GM21717 (cell line): ENCODE data around the gene FUCA2.
"Not testable (repeated sequence)": the region's sequence is repeated elsewhere in the genome, so short reads cannot be mapped to it uniquely, and the experiment has no call there.

Experiments
- ATAC-seq: cut with Tn5 transposase; IDR thresholded peaks from one replicate; pipeline ENCODE4 v1.9.1; 2021; ENCODE audit warnings: mild to moderate bottlenecking, moderate library complexity; ENCODE audit not compliant: unreplicated experiment

FUCA2 gene

GRCh38 chr6:143536866-143537691 lies 25.6 kb upstream of the FUCA2 start:
- peak; percentile 69 for ATAC-seq

GRCh38 chr6:143536461-143536865 lies 24.9 kb upstream of the FUCA2 start:
- peak; percentile 74 for ATAC-seq

- no peak for ATAC-seq
Observed at GRCh38 chr6:143535189-143535614, 23.7 kb upstream of the FUCA2 start.

GRCh38 chr6:143531720-143532499 lies 20.4 kb upstream of the FUCA2 start:
- no peak for ATAC-seq

- no peak for ATAC-seq
Observed at GRCh38 chr6:143529095-143529494, 17.6 kb upstream of the FUCA2 start.

- peak; percentile 77 for ATAC-seq
Observed at GRCh38 chr6:143528164-143528811, 16.8 kb upstream of the FUCA2 start.

- ATAC-seq = no peak
Observed at GRCh38 chr6:143527677-143528076, 16.2 kb upstream of the FUCA2 start.

GRCh38 chr6:143525356-143525755 lies 13.8 kb upstream of the FUCA2 start:
- ATAC-seq = no peak

GRCh38 chr6:143522039-143522600 lies 10.6 kb upstream of the FUCA2 start:
- ATAC-seq = no peak

GRCh38 chr6:143517447-143517773 lies 5.9 kb upstream of the FUCA2 start:
- no peak for ATAC-seq

GRCh38 chr6:143516690-143517446 lies 5.3 kb upstream of the FUCA2 start:
- no peak for ATAC-seq

GRCh38 chr6:143515766-143516355 lies 4.3 kb upstream of the FUCA2 start:
- no peak for ATAC-seq

GRCh38 chr6:143515061-143515760 lies 3.7 kb upstream of the FUCA2 start:
- no peak for ATAC-seq

GRCh38 chr6:143513410-143513809 lies 1.9 kb upstream of the FUCA2 start:
- ATAC-seq = no peak

- not testable (repeated sequence) for ATAC-seq
Observed at GRCh38 chr6:143510326-143510725, 1.2 kb downstream of the FUCA2 start.

GRCh38 chr6:143507358-143508145 lies 4.0 kb downstream of the FUCA2 start:
- peak; percentile 55 for ATAC-seq

GRCh38 chr6:143506620-143507019 lies 4.9 kb downstream of the FUCA2 start:
- ATAC-seq = no peak

GRCh38 chr6:143506199-143506598 lies 5.3 kb downstream of the FUCA2 start:
- ATAC-seq = no peak

GRCh38 chr6:143505537-143505936 lies 6.0 kb downstream of the FUCA2 start:
- no peak for ATAC-seq
